ENCODE measurements around the gene DDR2. TPM values are rescaled to one million over a fixed set of nuclear protein-coding genes. Genes with fewer than 3 reads are reported as not detected.
"Not testable (repeated sequence)": the region's sequence is repeated elsewhere in the genome, so short reads cannot be mapped to it uniquely, and the experiment has no call there.

Gene DDR2
- 100 to 1,000 TPM; 116 to 138 TPM for total RNA-seq
- long read RNA-seq, donor 1, partial matches to known transcripts, result 22 of 34 reads
- long read RNA-seq, donor 1, other reads (novel, unspliced or antisense), result 10 of 34 reads
- long read RNA-seq, donor 2, full-length matches to known transcripts, result 3 of 39 reads
- long read RNA-seq, donor 2, partial matches to known transcripts, result 17 of 39 reads
- long read RNA-seq, donor 2, other reads (novel, unspliced or antisense), result 19 of 39 reads

DNA sequence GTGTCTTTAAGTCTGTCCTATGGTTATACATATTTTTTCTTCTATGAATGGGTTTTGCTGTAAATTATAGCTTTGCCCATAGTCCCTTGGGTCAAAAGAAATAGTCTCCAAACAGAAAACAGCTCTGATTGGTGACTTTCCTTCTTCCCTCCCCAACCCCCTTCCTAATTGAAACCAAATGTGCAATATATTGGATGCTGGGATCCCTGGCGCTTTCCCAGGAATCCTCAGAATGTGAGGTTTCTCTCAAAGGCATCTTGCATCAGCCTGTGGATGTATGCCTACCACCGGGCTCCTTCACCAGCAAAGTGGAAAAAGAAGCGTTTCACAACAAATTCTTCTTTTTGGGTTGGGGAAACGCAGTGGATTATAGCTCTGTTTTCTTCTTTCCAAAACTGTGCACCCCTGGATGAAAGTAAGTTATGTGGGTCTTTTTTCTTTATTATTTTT is at the start of gene DDR2:
Gene DDR2 (plus strand): TSS at position 248 of the 450 bp plus-strand sequence. CDS start 86,600 bp downstream, outside the sequence.
- intact Hi-C loops (cut with DNase I), result loop anchor here in 1 of 2 donors (5.0 kb wide), 2 partner anchors 40 to 55 kb away; no protein-coding TSS in a partner anchor
- DNase-seq (ENCODE audit: low spot score), result peak; percentile 88

DNA sequence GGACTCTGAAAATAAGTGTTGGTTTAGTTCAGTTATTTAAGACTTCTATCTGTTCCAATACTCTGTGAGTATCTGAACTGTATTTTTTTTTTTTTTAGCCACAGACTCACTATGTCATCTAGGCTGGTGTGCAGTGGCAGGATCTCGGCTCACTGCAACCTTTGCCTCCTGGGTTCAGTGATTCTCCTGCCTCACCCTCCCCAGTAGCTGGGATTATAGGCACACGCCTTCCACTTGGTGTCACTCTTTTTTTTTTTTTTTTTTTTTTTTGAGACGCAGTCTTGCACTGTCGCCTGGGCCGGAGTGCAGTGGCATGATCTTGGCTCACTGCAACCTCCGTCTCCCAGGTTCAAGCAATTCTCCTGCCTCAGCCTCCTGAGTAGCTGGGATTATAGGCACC is 49.4 kb upstream of the DDR2 start:
- intact Hi-C loops (cut with DNase I); DNase-seq (ENCODE audit: low spot score): not testable (repeated sequence)

DNA sequence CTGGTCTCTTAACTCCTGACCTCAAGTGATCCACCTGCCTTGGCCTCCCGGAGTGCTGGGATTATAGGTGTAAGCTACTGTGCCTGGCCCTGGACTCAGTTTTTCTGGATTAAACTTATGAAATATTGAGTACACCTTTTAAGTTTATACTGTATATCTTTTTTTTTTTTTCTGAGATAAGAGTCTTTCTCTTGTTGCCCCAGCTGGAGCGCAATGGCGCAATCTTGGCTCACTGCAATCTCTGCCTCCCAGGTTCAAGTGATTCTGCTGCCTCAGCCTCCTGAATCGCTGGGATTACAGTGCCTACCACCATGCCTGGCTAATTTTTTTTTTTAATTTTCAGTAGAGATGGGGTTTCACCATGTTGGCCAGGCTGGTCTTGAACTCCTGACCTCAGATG is 47.2 kb upstream of the DDR2 start:
- intact Hi-C loops (cut with DNase I); DNase-seq (ENCODE audit: low spot score): not testable (repeated sequence)

DNA sequence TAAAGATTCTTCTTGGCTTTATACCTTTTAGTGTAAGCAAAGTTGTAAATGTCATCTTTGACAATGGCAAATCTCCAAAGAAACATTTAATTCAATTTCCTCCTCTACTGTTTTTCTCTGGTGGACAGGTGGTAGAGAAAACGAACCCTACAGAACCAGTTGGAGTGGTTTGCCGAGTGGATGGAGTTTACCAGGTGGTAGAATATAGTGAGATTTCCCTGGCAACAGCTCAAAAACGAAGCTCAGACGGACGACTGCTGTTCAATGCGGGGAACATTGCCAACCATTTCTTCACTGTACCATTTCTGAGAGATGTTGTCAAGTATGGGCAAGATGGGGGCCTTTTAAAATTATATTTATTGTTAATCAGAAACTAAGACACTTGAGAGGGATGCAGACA is 44.9 kb upstream of the DDR2 start:
- intact Hi-C loops (cut with DNase I), result no loop called here
- DNase-seq (ENCODE audit: low spot score), result no peak

DNA sequence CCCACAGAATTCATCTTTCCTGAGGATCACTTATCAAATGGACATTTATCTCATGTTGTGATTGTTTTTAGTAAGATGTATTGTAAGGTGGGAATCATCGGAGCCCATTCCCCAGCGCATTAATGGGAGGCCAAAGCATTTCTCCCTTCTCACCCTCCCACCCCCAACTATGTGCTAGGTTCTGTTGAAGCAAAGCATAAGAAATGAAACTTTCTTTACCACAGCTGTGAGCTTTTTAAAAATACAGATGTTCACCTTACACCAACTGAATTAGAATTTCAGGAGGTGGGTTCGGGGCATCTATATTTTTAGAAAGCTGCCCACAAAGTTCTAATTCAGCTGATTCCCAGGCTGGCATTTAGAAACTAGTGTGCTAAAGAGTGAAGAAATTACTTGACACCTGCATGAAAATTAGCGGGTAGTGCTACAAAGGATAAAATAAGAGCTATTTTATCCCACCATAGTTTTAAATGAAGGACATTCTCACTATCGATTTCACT is 44.5 kb upstream of the DDR2 start:
- DNase-seq (ENCODE audit: low spot score), result no peak
- intact Hi-C loops (cut with DNase I), result no loop called here

DNA sequence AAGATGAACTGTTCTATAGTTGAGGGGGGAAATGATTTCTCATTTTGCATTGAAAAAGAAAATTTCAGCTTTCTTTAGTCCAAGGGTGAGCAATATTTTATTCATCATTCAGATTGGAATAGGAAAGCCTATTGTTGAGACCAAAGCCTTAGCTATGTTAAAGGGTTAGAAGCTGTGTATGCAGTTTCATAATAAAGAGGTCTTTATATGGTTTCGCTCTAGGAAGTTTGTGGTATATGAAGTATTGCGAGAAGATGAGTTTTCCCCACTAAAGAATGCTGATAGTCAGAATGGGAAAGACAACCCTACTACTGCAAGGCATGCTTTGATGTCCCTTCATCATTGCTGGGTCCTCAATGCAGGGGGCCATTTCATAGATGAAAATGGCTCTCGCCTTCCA is 42.2 kb upstream of the DDR2 start:
- intact Hi-C loops (cut with DNase I), result no loop called here
- DNase-seq (ENCODE audit: low spot score), result no peak

DNA sequence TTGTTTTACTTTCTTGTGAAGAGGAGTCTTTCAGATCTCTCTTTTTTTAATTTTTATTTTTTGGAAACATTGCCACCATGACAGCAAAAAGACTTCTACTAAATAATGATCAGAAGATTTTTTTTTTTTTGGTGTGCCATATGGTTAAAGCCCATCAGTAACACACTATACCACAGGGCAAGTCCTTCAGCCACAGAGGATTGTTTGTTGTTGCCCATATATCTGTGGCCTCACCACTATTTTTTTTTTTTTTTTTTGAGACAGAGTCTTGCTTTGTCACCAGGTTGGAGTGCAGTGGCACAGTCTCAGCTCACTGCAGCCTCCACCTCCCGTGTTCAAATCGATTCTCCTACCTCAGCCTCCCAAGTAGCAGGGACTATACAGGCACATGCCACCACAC is 41.6 kb upstream of the DDR2 start:
- intact Hi-C loops (cut with DNase I), result no loop called here
- DNase-seq (ENCODE audit: low spot score), result no peak

DNA sequence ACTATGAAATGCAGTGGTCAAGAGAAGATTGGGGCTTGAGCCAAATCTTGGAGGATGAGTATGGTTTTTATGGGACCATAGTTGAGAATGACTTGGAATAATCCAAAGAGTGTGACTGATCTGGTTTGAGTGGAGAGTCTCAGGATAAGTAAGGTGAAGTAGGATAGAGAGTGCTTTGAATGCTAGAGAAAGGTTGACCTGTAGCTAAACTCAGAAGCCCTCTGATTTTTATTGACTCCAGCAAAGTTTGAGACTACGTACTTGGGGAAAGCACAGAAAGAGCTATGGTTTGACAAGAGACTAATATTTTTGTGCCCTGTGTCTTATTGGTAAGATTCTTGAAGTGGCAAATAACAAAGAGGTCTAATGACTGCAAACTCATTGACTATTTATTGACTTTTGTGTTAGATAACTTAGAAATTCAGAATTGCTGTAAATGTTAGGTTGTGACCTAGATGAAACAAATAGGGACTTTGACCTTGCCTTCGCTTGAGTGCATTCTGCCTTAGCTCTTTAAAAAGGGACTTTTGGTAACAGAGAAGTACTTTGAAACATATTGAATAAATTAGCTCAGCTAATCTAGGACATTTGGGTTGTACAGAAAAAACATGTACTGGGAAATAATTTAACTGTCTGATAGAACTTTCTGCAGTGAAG is 35.6 kb upstream of the DDR2 start:
- intact Hi-C loops (cut with DNase I), result no loop called here
- DNase-seq (ENCODE audit: low spot score), result no peak

DNA sequence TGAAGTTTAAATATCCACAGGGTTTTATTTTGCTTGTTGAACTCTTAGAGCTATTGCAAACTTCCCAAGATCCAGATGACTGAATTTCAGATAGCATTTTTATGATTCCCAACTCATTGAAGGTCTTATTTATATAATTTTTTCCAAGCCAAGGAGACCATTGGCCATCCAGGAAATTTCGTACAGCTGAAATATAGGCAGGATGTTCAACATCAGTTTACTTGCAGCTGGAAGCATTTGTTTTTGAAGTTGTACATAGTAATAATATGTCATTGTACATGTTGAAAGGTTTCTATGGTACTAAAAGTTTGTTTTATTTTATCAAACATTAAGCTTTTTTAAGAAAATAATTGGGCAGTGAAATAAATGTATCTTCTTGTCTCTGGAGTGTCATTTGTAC is 32.8 kb upstream of the DDR2 start:
- intact Hi-C loops (cut with DNase I), result no loop called here
- no peak for DNase-seq (ENCODE audit: low spot score)

DNA sequence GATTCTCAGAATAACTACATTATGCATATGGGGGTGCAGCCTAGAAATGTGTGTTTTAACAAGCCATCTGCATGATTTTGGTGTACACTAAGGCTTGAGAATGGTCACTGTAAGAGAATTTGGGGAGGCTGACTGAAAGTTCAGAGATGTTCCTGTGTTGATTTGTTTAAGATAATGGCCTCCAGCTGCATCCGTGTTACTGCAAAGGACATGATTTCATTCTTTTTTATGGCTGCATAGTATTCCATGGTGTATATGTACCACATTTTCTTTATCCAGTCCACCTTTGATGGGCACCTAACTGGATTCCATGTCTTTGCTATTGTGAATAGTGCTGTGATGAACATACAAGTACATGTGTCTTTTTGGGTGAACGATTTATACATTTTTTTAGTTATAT is 29.1 kb upstream of the DDR2 start:
- intact Hi-C loops (cut with DNase I); DNase-seq (ENCODE audit: low spot score): not testable (repeated sequence)

DNA sequence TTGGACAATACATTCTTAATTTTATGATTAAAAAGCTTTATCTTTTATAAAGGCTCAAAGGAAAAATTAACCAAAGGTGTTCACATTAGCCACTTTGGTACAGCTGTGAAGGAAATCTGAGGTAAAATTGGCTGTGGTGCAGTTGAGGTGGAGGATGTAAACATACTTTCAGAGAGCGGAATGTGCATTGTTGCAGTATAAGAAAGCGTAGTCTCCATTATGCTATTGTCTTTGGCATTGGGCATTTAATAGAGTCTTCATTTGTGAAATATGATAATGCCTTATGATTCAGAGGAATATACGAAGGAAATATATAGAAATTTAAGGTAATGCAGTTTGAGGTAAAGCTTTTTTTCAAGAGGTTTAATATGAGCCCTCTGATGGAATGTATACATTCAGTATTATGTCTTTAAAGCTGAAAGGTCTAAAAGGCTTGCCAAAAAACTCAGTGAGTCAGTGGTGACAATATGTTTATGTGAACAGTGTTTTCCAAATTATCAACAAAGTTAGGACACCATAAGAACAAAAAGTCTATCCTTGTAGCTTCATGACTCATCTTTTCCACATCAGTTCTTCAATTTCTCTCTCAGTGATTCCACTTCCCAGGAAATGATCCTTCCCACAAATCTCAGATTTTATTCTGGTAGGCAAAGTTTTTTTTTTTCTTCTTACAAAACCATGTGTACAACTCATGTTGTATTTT is 26.9 kb upstream of the DDR2 start:
- intact Hi-C loops (cut with DNase I), result no loop called here
- DNase-seq (ENCODE audit: low spot score), result no peak

DNA sequence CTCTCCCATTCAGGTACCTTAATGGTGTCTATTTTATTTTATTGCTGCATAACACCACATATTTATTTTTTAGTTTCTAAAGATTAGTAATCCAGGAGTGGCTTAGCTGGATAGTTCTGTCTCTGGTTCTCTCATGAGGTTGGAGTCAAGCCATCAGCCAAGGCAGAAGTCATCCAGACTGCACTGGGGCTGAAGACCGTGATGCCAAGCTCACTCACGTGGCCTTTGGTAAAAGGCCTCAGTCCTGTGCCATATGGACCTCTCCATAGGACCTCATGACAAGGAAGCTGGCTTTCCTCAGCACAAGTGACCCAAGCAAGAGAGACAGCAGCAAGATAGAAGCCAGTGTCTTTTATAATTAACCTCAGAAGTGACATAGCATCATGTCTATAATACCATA is 23.0 kb upstream of the DDR2 start:
- DNase-seq (ENCODE audit: low spot score), result no peak
- intact Hi-C loops (cut with DNase I), result no loop called here

DNA sequence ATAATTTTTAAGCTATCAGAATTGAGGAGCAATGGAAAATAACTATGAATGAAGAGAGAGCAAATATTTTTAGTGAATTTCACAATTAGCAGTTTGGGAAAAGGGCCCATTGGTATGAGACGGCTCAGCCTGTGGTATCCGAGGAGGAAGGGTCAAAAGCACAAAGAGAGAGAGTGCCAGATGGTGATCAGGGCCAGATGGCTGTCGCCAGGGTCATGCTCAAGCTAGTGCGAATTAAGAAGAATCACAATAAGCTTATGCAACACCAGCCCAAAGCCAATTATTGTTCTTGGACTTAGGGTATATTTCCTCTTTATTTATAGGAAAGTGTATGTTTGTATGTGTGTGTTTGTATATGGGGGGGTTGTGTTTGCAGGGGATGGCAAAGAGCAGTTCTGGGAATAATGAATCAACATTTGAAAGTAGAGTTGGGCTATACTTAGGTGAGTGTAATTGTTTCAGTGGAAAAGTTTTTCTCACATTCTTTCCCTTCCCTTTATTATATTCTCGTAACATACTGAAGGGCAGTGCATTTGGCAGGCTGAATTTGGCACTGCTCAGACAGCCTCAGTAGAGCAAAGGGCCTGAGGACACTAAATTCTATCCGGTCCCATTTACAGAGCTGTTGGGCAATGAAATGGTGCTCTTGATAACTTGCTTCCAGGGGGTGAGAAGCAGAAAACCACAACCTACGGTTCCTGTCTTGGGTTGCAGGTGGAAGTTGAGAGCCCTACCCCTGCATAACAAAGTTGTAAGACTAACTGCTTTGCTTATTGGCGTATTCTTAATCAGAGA is 19.5 kb upstream of the DDR2 start:
- intact Hi-C loops (cut with DNase I), result loop anchor here (10.0 kb wide), 2 partner anchors 152 to 182 kb away; partner anchors contain the start of gene HSD17B7 (in 1 of the 2)
- DNase-seq (ENCODE audit: low spot score), result peak; percentile 86

DNA sequence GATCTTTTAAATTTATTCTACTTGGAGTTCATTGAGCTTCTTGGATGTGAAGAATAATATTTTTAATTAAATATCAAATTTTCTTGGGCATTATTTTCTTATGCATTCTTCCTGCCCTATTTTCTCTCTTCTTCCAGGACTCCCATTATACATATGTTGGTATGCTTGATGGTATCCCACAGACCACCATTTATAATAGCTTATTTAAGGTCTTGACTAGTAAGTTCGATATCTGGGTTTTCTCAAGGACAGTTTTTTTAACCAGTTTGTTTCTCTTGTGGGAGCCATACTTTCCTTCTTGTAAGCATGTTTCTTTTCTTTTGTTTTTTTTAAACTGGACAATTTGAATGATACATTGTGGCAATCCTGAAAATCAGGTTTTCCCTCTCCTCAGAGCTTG is 15.4 kb upstream of the DDR2 start:
- no peak for DNase-seq (ENCODE audit: low spot score)
- intact Hi-C loops (cut with DNase I), result loop anchor here (10.0 kb wide), 2 partner anchors 148 to 178 kb away; partner anchors contain the start of gene HSD17B7 (in 1 of the 2)

DNA sequence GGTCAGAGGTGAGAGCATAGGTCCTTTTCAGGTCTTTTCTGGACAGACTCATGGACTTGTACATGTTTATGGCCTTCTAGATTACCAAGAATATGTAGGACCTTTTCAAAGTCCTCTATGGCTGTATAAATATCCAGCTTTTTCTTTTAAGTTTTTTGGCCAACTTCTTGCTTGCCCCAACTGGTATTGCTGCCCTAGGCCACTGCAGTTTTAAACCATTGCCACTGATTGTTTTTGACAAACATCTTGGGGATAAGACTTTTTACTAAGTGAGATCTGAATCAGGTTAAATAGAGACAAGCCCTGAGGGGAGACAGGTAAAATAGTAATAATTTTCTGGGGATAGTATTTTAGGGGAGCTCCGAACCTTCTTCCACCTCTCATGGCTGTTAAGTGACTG is 14.8 kb upstream of the DDR2 start:
- intact Hi-C loops (cut with DNase I), result loop anchor here (10.0 kb wide), 2 partner anchors 147 to 177 kb away; partner anchors contain the start of gene HSD17B7 (in 1 of the 2)
- no peak for DNase-seq (ENCODE audit: low spot score)

DNA sequence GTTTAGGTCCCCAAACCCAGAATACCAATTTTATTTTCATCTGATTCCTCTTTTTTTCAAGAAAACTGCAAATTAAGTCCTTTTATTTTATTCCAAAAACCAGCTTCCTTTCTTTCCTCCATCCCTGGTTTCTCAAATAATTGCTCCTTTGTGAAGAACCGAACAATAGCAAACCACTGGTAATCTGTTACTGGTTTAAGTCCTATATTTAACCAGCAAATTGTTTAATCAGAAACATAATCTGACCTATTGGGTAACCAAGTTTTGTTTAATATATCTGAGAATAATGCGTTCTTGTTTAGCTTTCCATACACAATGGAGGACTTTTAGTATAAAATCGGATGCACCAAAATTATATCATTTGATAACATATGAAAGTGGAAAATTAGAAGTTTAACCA is 13.2 kb upstream of the DDR2 start:
- intact Hi-C loops (cut with DNase I), result loop anchor here (10.0 kb wide), 2 partner anchors 146 to 176 kb away; partner anchors contain the start of gene HSD17B7 (in 1 of the 2)
- DNase-seq (ENCODE audit: low spot score), result no peak

DNA sequence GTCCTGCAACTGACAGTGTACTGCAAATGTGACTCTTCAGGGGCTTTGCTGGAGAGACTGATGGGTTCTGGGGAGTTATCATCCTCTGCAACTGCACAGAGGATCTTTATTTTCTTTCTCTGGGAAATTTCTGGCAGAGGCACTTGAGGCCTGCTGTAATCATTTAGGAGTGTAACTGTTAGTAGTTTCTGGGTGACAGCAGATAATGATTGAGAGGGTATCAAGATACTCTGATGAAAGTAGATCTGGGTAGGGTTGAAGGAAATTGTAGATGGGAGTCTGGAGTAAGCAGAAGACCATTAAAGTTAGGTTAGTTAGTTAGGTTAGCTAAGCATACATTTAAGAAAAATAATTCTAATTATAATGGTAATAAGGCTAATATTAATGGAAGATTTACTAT is 11.0 kb upstream of the DDR2 start:
- no peak for DNase-seq (ENCODE audit: low spot score)
- intact Hi-C loops (cut with DNase I), result no loop called here

DNA sequence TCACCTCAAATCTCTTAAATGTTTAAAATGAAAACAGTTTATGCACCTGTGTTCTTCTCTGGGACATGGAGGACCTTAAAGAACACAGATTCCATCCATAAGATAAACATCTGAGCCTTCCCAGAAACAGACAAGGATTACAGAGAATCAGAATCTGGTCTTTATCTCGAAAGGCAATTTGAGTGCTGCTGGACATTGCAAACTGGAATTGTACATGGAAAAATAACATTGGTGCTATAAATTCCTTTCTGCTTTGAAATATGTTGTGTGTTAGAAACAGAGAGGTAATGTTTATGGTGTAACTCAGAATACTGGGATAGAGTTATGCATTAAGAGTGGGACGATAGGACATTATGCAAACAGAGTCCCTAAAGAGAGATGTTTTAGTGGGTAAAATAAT is 6.6 kb upstream of the DDR2 start:
- intact Hi-C loops (cut with DNase I), result no loop called here
- DNase-seq (ENCODE audit: low spot score), result no peak

DNA sequence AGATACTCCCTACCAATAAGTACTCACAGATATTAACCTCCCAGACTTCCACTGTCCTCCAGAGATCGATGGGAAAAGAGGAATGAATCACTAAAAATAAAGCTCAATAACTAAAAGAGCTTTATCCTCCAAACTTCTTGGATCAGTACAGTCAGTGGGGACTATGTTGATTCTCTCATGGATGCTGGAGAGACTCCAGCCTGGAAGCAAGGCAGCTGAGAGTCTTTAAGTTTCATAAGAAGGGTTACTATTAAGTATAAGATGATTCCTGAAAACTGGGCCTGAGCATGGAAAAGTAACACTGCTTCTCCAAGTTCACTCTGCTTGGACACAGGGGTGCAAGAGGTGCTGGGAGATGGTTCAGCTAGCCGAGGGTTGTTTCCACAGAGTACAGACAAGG is 6.2 kb upstream of the DDR2 start:
- intact Hi-C loops (cut with DNase I), result no loop called here
- DNase-seq (ENCODE audit: low spot score), result no peak

Data from posterior vena cava (tissue), 2 donors.